OCI-LY3 (cell line): ENCODE results near the gene BIRC7.
"Not testable (repeated sequence)": the region's sequence is repeated elsewhere in the genome, so short reads cannot be mapped to it uniquely, and the experiment has no call there.

Experiments
- H2AFZ ChIP-seq: fragments of 200-600, 300-600 bp; shearing (Covaris generic); 2 replicates; pipeline ENCODE4 v1.6.0; 2014; ENCODE audit warnings: antibody characterized with exemption, low read depth, low read length
- H3K27ac ChIP-seq: fragments of 200-600, 300-600 bp; sonication (generic); 2 replicates; pipeline ENCODE4 v1.5.1; 2014; ENCODE audit warnings: mild to moderate bottlenecking, low read length, moderate library complexity, mixed read lengths
- H3K27me3 ChIP-seq: fragments of 200-600, 300-600 bp; sonication (generic); 2 replicates; pipeline ENCODE4 v1.6.1; 2014; ENCODE audit warnings: low read depth, low read length, mixed read lengths
- H3K36me3 ChIP-seq: fragments of 200-600, 300-600 bp; sonication (generic); replicated peaks from 2 replicates; pipeline ENCODE3; 2014; ENCODE audit warnings: low read depth, low read length, mixed read lengths
- H3K4me1 ChIP-seq: fragments of 300-600, 200-600 bp; sonication (generic); 2 replicates; pipeline ENCODE4 v1.6.1; 2014; ENCODE audit warnings: low read length, mixed read lengths
- H3K4me2 ChIP-seq: fragments of 200-600, 300-600 bp; sonication (generic); 2 replicates; pipeline ENCODE4 v1.6.1; 2014; ENCODE audit warnings: low read length, mixed read lengths
- H3K4me3 ChIP-seq: fragments of 300-600, 200-600 bp; sonication (generic); 2 replicates; pipeline ENCODE4 v1.5.1; 2014; ENCODE audit warnings: antibody characterized with exemption, mild to moderate bottlenecking, low read length, moderate library complexity
- H3K79me2 ChIP-seq: fragments of 300-600, 200-600 bp; shearing (Covaris generic); 2 replicates; pipeline ENCODE4 v1.6.1; 2014; ENCODE audit warnings: mild to moderate bottlenecking, low read length, mixed read lengths
- H3K9ac ChIP-seq: fragments of 300-600, 200-600 bp; shearing (Covaris generic); 2 replicates; pipeline ENCODE4 v1.6.0; 2014; ENCODE audit warnings: mild to moderate bottlenecking, low read length, moderate library complexity
- H3K9me3 ChIP-seq: fragments of 200-600, 300-600 bp; shearing (Covaris generic); 2 replicates; pipeline ENCODE4 v1.6.1; 2014; ENCODE audit warnings: low read length, mixed read lengths; ENCODE audit not compliant: insufficient read depth
- H4K20me1 ChIP-seq: fragments of 200-600, 300-600 bp; sonication (generic); 2 replicates; pipeline ENCODE4 v1.6.1; 2016; ENCODE audit warnings: low read length, mixed read lengths; ENCODE audit not compliant: insufficient read depth
- CTCF ChIP-seq: fragments of 200-600, 300-600 bp; sonication (generic); IDR thresholded peaks from 2 replicates; pipeline ENCODE4 v1.5.1; 2014; ENCODE audit warnings: antibody characterized with exemption, low read length, low read depth
- EZH2phosphoT487 ChIP-seq: fragments of 200-600 bp; shearing (Covaris generic); IDR thresholded peaks from 2 replicates; pipeline ENCODE4 v1.6.1; 2018; ENCODE audit warnings: antibody characterized with exemption, mixed run types, low read depth

BIRC7 gene

GRCh38 chr20:63218701-63219446, 16.8 kb upstream of the BIRC7 start:
- Histone ChIP-seq H4K20me1 (peaks cover 8% of the 10 kb centered on the region; the same call in 1 of the 2 replicates), H3K9ac (no peak overlapping the region), H3K4me2 (no peak overlapping the region), H3K79me2 (peaks cover 21% of the 10 kb centered on the region), H2AFZ (no peak overlapping the region), H3K27me3 (peaks cover 12% of the 10 kb centered on the region), H3K4me3 (no peak overlapping the region), H3K27ac (no peak overlapping the region), H3K9me3 (no peaks in the 10 kb centered on the region), H3K36me3 (peaks cover 10% of the 10 kb centered on the region), H3K4me1 (peaks cover 14% of the 10 kb centered on the region)
- peak; percentile 26; the same call in 1 of the 2 replicates for TF ChIP-seq CTCF
- TF ChIP-seq EZH2phosphoT487 = no peak

GRCh38 chr20:63219447-63219821, 16.3 kb upstream of the BIRC7 start:
- Histone ChIP-seq H3K27me3 (peaks cover 12% of the 10 kb centered on the region), H4K20me1 (peaks cover 7% of the 10 kb centered on the region; the same call in 1 of the 2 replicates), H3K4me2 (no peak overlapping the region), H3K9me3 (no peaks in the 10 kb centered on the region), H3K9ac (no peak overlapping the region), H3K4me1 (peaks cover 11% of the 10 kb centered on the region), H2AFZ (no peak overlapping the region), H3K4me3 (no peak overlapping the region), H3K79me2 (peaks cover 15% of the 10 kb centered on the region), H3K36me3 (peaks cover 5% of the 10 kb centered on the region), H3K27ac (no peak overlapping the region)
- TF ChIP-seq CTCF (no peak), EZH2phosphoT487 (no peak)

- Histone ChIP-seq H3K9ac (no peak overlapping the region), H3K4me3 (no peak overlapping the region), H3K27me3 (peaks cover 12% of the 10 kb centered on the region), H3K36me3 (peaks cover 1% of the 10 kb centered on the region), H3K79me2 (peaks cover 10% of the 10 kb centered on the region), H2AFZ (no peak overlapping the region), H3K4me2 (no peak overlapping the region), H4K20me1 (peaks cover under 1% of the 10 kb centered on the region; the same call in 1 of the 2 replicates), H3K27ac (no peak overlapping the region), H3K4me1 (peaks cover 5% of the 10 kb centered on the region), H3K9me3 (no peaks in the 10 kb centered on the region)
- no peak for TF ChIP-seq CTCF
- no peak for TF ChIP-seq EZH2phosphoT487
Measured at GRCh38 chr20:63219866-63220521, 15.7 kb upstream of the BIRC7 start.

GRCh38 chr20:63220696-63221399, 14.9 kb upstream of the BIRC7 start:
- Histone ChIP-seq H3K9ac (no peak overlapping the region), H3K79me2 (peaks cover 1% of the 10 kb centered on the region; the same call in 1 of the 2 replicates), H3K36me3 (no peaks in the 10 kb centered on the region), H3K27me3 (peaks cover 12% of the 10 kb centered on the region), H4K20me1 (no peaks in the 10 kb centered on the region), H2AFZ (no peak overlapping the region), H3K27ac (no peak overlapping the region), H3K4me3 (no peak overlapping the region), H3K9me3 (no peaks in the 10 kb centered on the region), H3K4me2 (no peak overlapping the region), H3K4me1 (peaks cover 5% of the 10 kb centered on the region)
- TF ChIP-seq CTCF (no peak), EZH2phosphoT487 (no peak)

GRCh38 chr20:63221400-63222053, 14.2 kb upstream of the BIRC7 start:
- H3K4me2 ChIP-seq, H3K79me2 ChIP-seq, H3K4me1 ChIP-seq, H3K27ac ChIP-seq, H3K9me3 ChIP-seq, H4K20me1 ChIP-seq, H3K4me3 ChIP-seq, H2AFZ ChIP-seq, H3K36me3 ChIP-seq, H3K9ac ChIP-seq: not testable (repeated sequence)
- peaks cover 12% of the 10 kb centered on the region for H3K27me3 ChIP-seq
